HG03520 (cell line): ENCODE data around the gene ACAA2.

Experiments used
- ATAC-seq: cut with Tn5 transposase; IDR thresholded peaks from one replicate; pipeline ENCODE4 v1.9.1; 2021; ENCODE audit warnings: mild to moderate bottlenecking, moderate library complexity; ENCODE audit not compliant: unreplicated experiment

Gene ACAA2

DNA sequence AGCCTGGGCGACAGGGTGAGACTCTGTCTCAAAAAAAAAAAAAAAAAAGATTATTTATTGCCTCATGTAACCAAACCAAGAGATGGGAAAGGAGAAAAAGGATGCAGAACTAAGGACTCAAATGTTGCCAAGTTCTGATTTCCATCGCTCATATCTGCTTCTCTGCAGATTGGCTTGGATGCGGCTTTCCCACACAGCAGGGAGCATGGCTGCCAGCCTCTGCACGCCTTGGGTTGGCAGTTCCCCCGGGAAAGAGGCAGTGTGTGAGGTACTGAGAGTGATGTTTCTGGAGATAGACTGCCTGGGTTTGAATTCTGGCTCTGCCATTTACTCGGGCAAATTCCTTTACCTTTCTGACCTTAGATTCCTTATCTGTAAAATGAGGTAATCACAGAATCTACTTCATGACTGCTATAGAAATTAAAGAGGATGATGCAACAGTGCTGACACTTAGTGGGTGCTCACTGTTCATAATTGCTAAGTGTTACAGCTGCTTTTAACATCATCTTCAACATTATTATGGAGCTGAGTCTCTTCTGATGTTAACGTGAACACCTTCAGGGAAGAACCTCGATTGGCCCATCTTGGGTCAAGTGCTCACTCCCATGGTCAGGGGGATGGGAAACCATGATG, 68.8 kb downstream of the ACAA2 start:
- ATAC-seq: no peak

GRCh38 chr18:49743117-49743567, 70.2 kb downstream of the ACAA2 start:
- no peak for ATAC-seq

- no peak for ATAC-seq
These were observed 70.8 kb downstream of the ACAA2 start for GRCh38 chr18:49742316-49743116.

DNA sequence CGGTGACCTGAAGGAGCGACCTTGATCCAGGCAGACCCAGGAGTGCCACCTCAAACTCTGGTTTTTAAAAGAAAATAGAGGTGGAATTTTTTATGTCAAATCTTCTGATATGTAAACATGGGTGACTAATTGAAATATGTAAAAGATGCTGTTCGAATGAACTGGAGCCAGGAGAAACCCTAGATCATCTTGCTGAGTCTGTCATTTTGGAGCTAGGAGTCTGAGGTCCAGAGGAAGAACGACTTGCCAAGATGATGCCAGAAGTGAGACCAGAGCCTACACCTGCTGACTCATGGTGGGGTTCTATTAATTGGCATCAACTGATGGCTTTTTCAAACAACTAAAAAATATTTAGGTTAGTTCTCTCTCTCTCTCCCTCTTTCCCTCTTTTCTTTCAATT, 74.1 kb downstream of the ACAA2 start:
- ATAC-seq: no peak

DNA sequence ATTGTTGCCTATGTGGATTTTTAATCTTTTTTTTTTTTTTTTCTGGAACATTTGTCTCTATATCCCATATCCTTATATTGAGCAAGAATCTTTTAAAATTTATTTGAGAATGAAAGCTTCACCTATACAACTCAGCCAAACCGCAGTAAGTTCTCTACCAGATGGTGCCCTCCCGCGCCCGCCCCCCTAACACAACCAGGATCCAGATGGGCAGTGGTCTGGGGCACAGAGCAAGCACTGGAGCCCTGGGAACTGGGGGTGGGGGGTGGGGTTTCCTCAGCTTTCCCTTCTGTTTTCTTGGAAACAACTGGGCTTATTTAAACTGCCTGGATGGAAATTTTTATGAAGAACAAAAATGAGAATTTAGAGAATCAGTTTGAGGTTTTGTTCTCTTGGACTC, 74.6 kb downstream of the ACAA2 start:
- no peak for ATAC-seq

- ATAC-seq: no peak
These were observed 78.5 kb downstream of the ACAA2 start for GRCh38 chr18:49734836-49735235.

GRCh38 chr18:49733896-49734585, 79.3 kb downstream of the ACAA2 start:
- ATAC-seq: no peak

DNA sequence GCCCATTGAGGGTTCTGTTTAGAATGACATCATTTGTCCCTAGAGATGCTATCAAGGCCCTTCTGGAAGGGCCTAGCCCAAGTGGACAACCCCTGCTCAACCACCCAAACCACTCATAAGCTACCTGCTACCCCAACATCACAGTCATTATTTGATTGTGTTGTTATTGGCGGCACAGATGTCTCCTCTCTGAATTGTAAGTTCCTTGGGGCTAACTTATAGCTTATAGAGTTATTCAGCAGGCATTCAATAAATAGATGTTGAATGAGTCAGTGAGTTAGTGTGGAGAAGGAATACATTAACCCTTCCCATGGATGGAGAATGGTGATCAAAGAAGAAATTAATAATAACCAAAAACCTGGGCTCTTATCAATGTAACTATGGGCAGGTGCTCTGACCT, 80.0 kb downstream of the ACAA2 start:
- no peak for ATAC-seq
